Myometrial cell (primary cell): ENCODE data around the gene CLIC1. TPM values are rescaled to one million over a fixed set of nuclear protein-coding genes. Genes with fewer than 3 reads are reported as not detected.

Experiments used
- total RNA-seq: library from RNA; depleted of rRNA; stranded (reverse); fragments of >200 nt; gene quantifications from 2 replicates; pipeline ENCODE4 v1.2.3, GENCODE V29; 2015

The CLIC1 gene
- total RNA-seq: 1,096 and 1,127 TPM in 2 replicates

GRCh38 chr6:31736021-31736767 is at the start of gene CLIC1:
Gene CLIC1, minus strand, starts transcription at chr6:31736530. Its CDS starts 230 bp downstream, at chr6:31736300.

GRCh38 chr6:31776989-31777666 is 40.8 kb upstream of the CLIC1 start, which contains the start of gene VWA7:
Gene VWA7, minus strand, starts transcription at chr6:31777328. Its CDS starts 549 bp downstream, at chr6:31776779.

GRCh38 chr6:31762356-31762755 is 26.0 kb upstream of the CLIC1 start, which contains the start of gene SAPCD1:
Gene SAPCD1, plus strand, starts transcription at chr6:31762656. Its CDS starts 399 bp downstream, at chr6:31763055.

GRCh38 chr6:31739639-31740396 is 3.5 kb upstream of the CLIC1 start, which contains the start of gene MSH5:
Gene MSH5, plus strand, starts transcription at chr6:31740005. Its CDS starts 462 bp downstream, at chr6:31740467.

GRCh38 chr6:31728767-31729514 is 7.4 kb downstream of the CLIC1 start, which contains the start of gene DDAH2:
Gene DDAH2, minus strand, starts transcription at chr6:31729299. Its CDS starts 138 bp downstream, at chr6:31729161.

GRCh38 chr6:31723245-31723979 is 12.9 kb downstream of the CLIC1 start, which contains the start of gene MPIG6B:
Gene MPIG6B, plus strand, starts transcription at chr6:31723373. Its CDS starts 11 bp downstream, at chr6:31723384.

GRCh38 chr6:31721351-31722020 is 14.8 kb downstream of the CLIC1 start, which contains the start of gene LY6G6C:
Gene LY6G6C, minus strand, starts transcription at chr6:31721746. Its CDS starts 67 bp downstream, at chr6:31721679.

GRCh38 chr6:31715022-31715958 is 21.0 kb downstream of the CLIC1 start, which contains the start of gene LY6G6D:
Gene LY6G6D, plus strand, starts transcription at chr6:31715348. Its CDS starts 8 bp downstream, at chr6:31715356.

GRCh38 chr6:31706599-31706998 is 29.7 kb downstream of the CLIC1 start, which contains the start of gene LY6G6F:
Gene LY6G6F, plus strand, starts transcription at chr6:31706866. Its CDS starts 41 bp downstream, at chr6:31706907.

GRCh38 chr6:31702819-31703716 is 33.3 kb downstream of the CLIC1 start, which contains the start of gene ABHD16A:
Gene ABHD16A, minus strand, starts transcription at chr6:31703324. Its CDS starts 43 bp downstream, at chr6:31703281.

Other genes starting within 250 kb of the CLIC1 start
- gene MICB, start 238.4 kb downstream of the CLIC1 start, total RNA-seq: 25.7 and 26.2 TPM in 2 replicates
- gene MCCD1, start 207.6 kb downstream of the CLIC1 start, total RNA-seq: not detected in 2 replicates
- 564 and 622 TPM in 2 replicates for gene DDX39B, start 194.5 kb downstream of the CLIC1 start, total RNA-seq
- 0.18 and 0.58 TPM in 2 replicates for gene ATP6V1G2, start 189.9 kb downstream of the CLIC1 start, total RNA-seq
- gene NFKBIL1, start 188.9 kb downstream of the CLIC1 start, total RNA-seq: 22.0 and 28.5 TPM in 2 replicates
- gene LTA, start 164.2 kb downstream of the CLIC1 start, total RNA-seq: not detected in 2 replicates
- not detected in 2 replicates for gene TNF, start 161.0 kb downstream of the CLIC1 start, total RNA-seq
- not detected in 2 replicates for gene LTB, start 154.1 kb downstream of the CLIC1 start, total RNA-seq
- not detected in 2 replicates for gene LST1, start 150.3 kb downstream of the CLIC1 start, total RNA-seq
- gene NCR3, start 143.5 kb downstream of the CLIC1 start, total RNA-seq: not detected in 2 replicates
- gene AIF1, start 121.3 kb downstream of the CLIC1 start, total RNA-seq: not detected in 2 replicates
- gene PRRC2A, start 115.8 kb downstream of the CLIC1 start, total RNA-seq: 77.8 and 81.9 TPM in 2 replicates
- 241 and 292 TPM in 2 replicates for gene BAG6, start 83.9 kb downstream of the CLIC1 start, total RNA-seq
- gene APOM, start 80.6 kb downstream of the CLIC1 start, total RNA-seq: 1.4 and 1.7 TPM in 2 replicates
- 17.0 and 20.9 TPM in 2 replicates for gene C6orf47, start 75.8 kb downstream of the CLIC1 start, total RNA-seq
- 12.4 and 16.1 TPM in 2 replicates for gene GPANK1, start 71.5 kb downstream of the CLIC1 start, total RNA-seq
- 281 and 300 TPM in 2 replicates for gene CSNK2B, start 70.5 kb downstream of the CLIC1 start, total RNA-seq
- 0.58 and 2.7 TPM in 2 replicates for gene LY6G5B, start 66.6 kb downstream of the CLIC1 start, total RNA-seq
- gene LY6G5C, start 55.5 kb downstream of the CLIC1 start, total RNA-seq: 0.29 and 1.1 TPM in 2 replicates
- 41.6 and 52.5 TPM in 2 replicates for gene ABHD16A, start 33.2 kb downstream of the CLIC1 start, total RNA-seq
- gene LY6G6F, start 29.7 kb downstream of the CLIC1 start, total RNA-seq: not detected in 2 replicates
- not detected in 2 replicates for gene LY6G6D, start 21.2 kb downstream of the CLIC1 start, total RNA-seq
- not detected in 2 replicates for gene LY6G6C, start 14.8 kb downstream of the CLIC1 start, total RNA-seq
- gene MPIG6B, start 13.2 kb downstream of the CLIC1 start, total RNA-seq: not detected in 2 replicates
- gene DDAH2, start 7.2 kb downstream of the CLIC1 start, total RNA-seq: 63.1 and 65.7 TPM in 2 replicates
- gene MSH5, start 3.5 kb upstream of the CLIC1 start, total RNA-seq: 7.8 and 16.7 TPM in 2 replicates
- gene SAPCD1, start 26.1 kb upstream of the CLIC1 start, total RNA-seq: 1.8 and 2.3 TPM in 2 replicates
- gene VWA7, start 40.8 kb upstream of the CLIC1 start, total RNA-seq: under 0.01 TPM in 1 of 2 replicates, not detected in the other
- gene VARS1, start 59.2 kb upstream of the CLIC1 start, total RNA-seq: 102 and 105 TPM in 2 replicates
- gene LSM2, start 70.4 kb upstream of the CLIC1 start, total RNA-seq: 85.3 and 118 TPM in 2 replicates
- gene HSPA1L, start 78.8 kb upstream of the CLIC1 start, total RNA-seq: 0.29 and 0.35 TPM in 2 replicates
- gene HSPA1A, start 79.0 kb upstream of the CLIC1 start, total RNA-seq: 38.1 and 41.2 TPM in 2 replicates
- 59.4 and 73.5 TPM in 2 replicates for gene HSPA1B, start 91.2 kb upstream of the CLIC1 start, total RNA-seq
- 71.2 and 73.9 TPM in 2 replicates for gene NEU1, start 126.3 kb upstream of the CLIC1 start, total RNA-seq
- 0.18 TPM in 1 of 2 replicates, not detected in the other for gene SLC44A4, start 142.5 kb upstream of the CLIC1 start, total RNA-seq
- 44.7 and 47.9 TPM in 2 replicates for gene EHMT2, start 161.2 kb upstream of the CLIC1 start, total RNA-seq
- gene ZBTB12, start 165.6 kb upstream of the CLIC1 start, total RNA-seq: 2.0 and 2.3 TPM in 2 replicates
- 1.4 and 2.0 TPM in 2 replicates for gene C2, start 191.2 kb upstream of the CLIC1 start, total RNA-seq
- gene CFB, start 209.6 kb upstream of the CLIC1 start, total RNA-seq: 0.86 and 1.6 TPM in 2 replicates
- 133 and 192 TPM in 2 replicates for gene NELFE, start 222.4 kb upstream of the CLIC1 start, total RNA-seq
- gene SKIC2, start 222.6 kb upstream of the CLIC1 start, total RNA-seq: 52.8 and 85.6 TPM in 2 replicates
- gene DXO, start 235.6 kb upstream of the CLIC1 start, total RNA-seq: 12.7 and 16.1 TPM in 2 replicates
- 5.0 and 8.1 TPM in 2 replicates for gene C4A, start 245.5 kb upstream of the CLIC1 start, total RNA-seq